WTC11 (cell line): ENCODE data around the gene PIM1. TPM values are rescaled to one million over a fixed set of nuclear protein-coding genes. Genes with fewer than 3 reads are reported as not detected.

ENCODE experiments used
- ATAC-seq: fragments of 200-7000 bp; cut with Tn5 transposase; 2 replicates; pipeline ENCODE4 v1.10.0; 2021; ENCODE audit warnings: mild to moderate bottlenecking, moderate library complexity
- CTCF ChIA-PET: fragments of 300-600 bp; sonication (Branson Sonifier 250); formaldehyde crosslinking; loops from one replicate; lab custom pipeline; 2021; ENCODE audit warnings: antibody characterized with exemption; lab: Charles Lee
- POLR2A ChIA-PET: fragments of 350-600 bp; sonication (Branson Sonifier 250); formaldehyde crosslinking; loops from one replicate; lab custom pipeline; 2021; ENCODE audit warnings: antibody characterized with exemption; lab: Charles Lee
- DNase-seq: peaks from one replicate; pipeline ENCODE4 v3.0.0; 2021; ENCODE audit warnings: low spot score
- H3K27ac Mint-ChIP-seq: 2 replicates; pipeline ENCODE4 v1.8.0; 2021; ENCODE audit warnings: mixed read lengths
- H3K27me3 Mint-ChIP-seq: 2 replicates; pipeline ENCODE4 v1.8.0; 2021; ENCODE audit warnings: low read depth, mild to moderate bottlenecking, moderate library complexity, mixed read lengths
- H3K36me3 Mint-ChIP-seq: 2 replicates; pipeline ENCODE4 v1.8.0; 2021; ENCODE audit warnings: mixed read lengths
- H3K4me1 Mint-ChIP-seq: 2 replicates; pipeline ENCODE4 v1.8.0; 2022; ENCODE audit warnings: mixed read lengths
- H3K4me3 Mint-ChIP-seq: 2 replicates; pipeline ENCODE4 v1.8.0; 2021; ENCODE audit warnings: mild to moderate bottlenecking, moderate library complexity, mixed read lengths
- H3K9me3 Mint-ChIP-seq: 2 replicates; pipeline ENCODE4 v1.8.0; 2021; ENCODE audit warnings: mixed read lengths
- AFF4 ChIP-seq: sonication (generic); formaldehyde crosslinking; IDR thresholded peaks from 2 replicates; pipeline ENCODE4 v1.8.1; 2023; ENCODE audit warnings: mild to moderate bottlenecking, missing genetic modification reagents, borderline replicate concordance
- ATF1 ChIP-seq: sonication (generic); formaldehyde crosslinking; IDR thresholded peaks from 2 replicates; pipeline ENCODE4 v1.8.1; 2023; ENCODE audit warnings: mild to moderate bottlenecking, moderate library complexity, missing genetic modification reagents
- ATF2 ChIP-seq: sonication (generic); formaldehyde crosslinking; IDR thresholded peaks from 2 replicates; pipeline ENCODE4 v1.8.1; 2022; ENCODE audit warnings: low read depth, missing genetic modification reagents, borderline replicate concordance
- CTCF ChIP-seq: fragments of 200-600 bp; IDR thresholded peaks from 2 replicates; pipeline ENCODE4 v1.8.0; 2022; ENCODE audit warnings: antibody characterized with exemption
- E2F1 ChIP-seq: sonication (generic); formaldehyde crosslinking; IDR thresholded peaks from 2 replicates; pipeline ENCODE4 v1.8.0; 2022; ENCODE audit warnings: mild to moderate bottlenecking, missing genetic modification reagents
- E2F4 ChIP-seq: sonication (generic); formaldehyde crosslinking; IDR thresholded peaks from 2 replicates; pipeline ENCODE4 v1.8.1; 2022; ENCODE audit warnings: low read depth, mild to moderate bottlenecking, moderate library complexity, missing genetic modification reagents, borderline replicate concordance
- FOXJ3 ChIP-seq: sonication (generic); formaldehyde crosslinking; IDR thresholded peaks from 2 replicates; pipeline ENCODE4 v1.9.0; 2021; ENCODE audit warnings: missing genetic modification reagents, mild to moderate bottlenecking, borderline replicate concordance
- MXD4 ChIP-seq: fragments of 250-450 bp; sonication (Bioruptor Pico); IDR thresholded peaks from 2 replicates; pipeline ENCODE4 v1.8.0; 2021; ENCODE audit warnings: mild to moderate bottlenecking, moderate library complexity, borderline replicate concordance
- NFATC4 ChIP-seq: fragments of 250-450 bp; sonication (Bioruptor Pico); IDR thresholded peaks from 2 replicates; pipeline ENCODE4 v1.9.0; 2021; ENCODE audit warnings: mild to moderate bottlenecking
- PRRX2 ChIP-seq: fragments of 250-450 bp; sonication (Bioruptor Pico); IDR thresholded peaks from 2 replicates; pipeline ENCODE4 v1.8.0; 2021; ENCODE audit warnings: mild to moderate bottlenecking
- ZBTB21 ChIP-seq: sonication (generic); formaldehyde crosslinking; IDR thresholded peaks from 2 replicates; pipeline ENCODE4 v1.8.1; 2023; ENCODE audit warnings: mild to moderate bottlenecking, missing genetic modification reagents, borderline replicate concordance
- ZBTB43 ChIP-seq: sonication (generic); formaldehyde crosslinking; IDR thresholded peaks from 2 replicates; pipeline ENCODE4 v1.8.1; 2023; ENCODE audit warnings: mild to moderate bottlenecking, missing genetic modification reagents
- ZMAT4 ChIP-seq: fragments of 250-450 bp; sonication (Bioruptor Pico); IDR thresholded peaks from 2 replicates; pipeline ENCODE4 v1.9.0; 2021; ENCODE audit warnings: mild to moderate bottlenecking
- ZNF317 ChIP-seq: sonication (generic); formaldehyde crosslinking; IDR thresholded peaks from 2 replicates; pipeline ENCODE4 v1.8.1; 2023; ENCODE audit warnings: low read depth, mild to moderate bottlenecking, moderate library complexity, missing genetic modification reagents, borderline replicate concordance
- ZNF396 ChIP-seq: fragments of 250-450 bp; sonication (Bioruptor Pico); IDR thresholded peaks from 2 replicates; pipeline ENCODE4 v1.8.0; 2021; ENCODE audit warnings: mild to moderate bottlenecking, moderate library complexity, borderline replicate concordance
- ZNF423 ChIP-seq: fragments of 250-450 bp; sonication (Bioruptor Pico); IDR thresholded peaks from 2 replicates; pipeline ENCODE4 v2.1.2; 2022; ENCODE audit warnings: mild to moderate bottlenecking, moderate library complexity
- ZNF425 ChIP-seq: fragments of 250-450 bp; sonication (Bioruptor Pico); conservative IDR thresholded peaks from 2 replicates; pipeline ENCODE4 v1.9.0; 2021; ENCODE audit warnings: mild to moderate bottlenecking
- total RNA-seq: library from RNA; stranded (reverse); gene quantifications from 3 replicates; pipeline ENCODE4 v1.2.3, GENCODE V29; 2021

The PIM1 gene
- total RNA-seq, 1 experiment from 2014 or later = 64.7 TPM

- TF ChIP-seq E2F1 (CRISPR knock-in tag) (no peak), PRRX2 (no peak)
Measured at GRCh38 chr6:37204014-37204751, 34.2 kb downstream of the PIM1 start (continued).

- peaks cover 5% of the 10 kb centered on the region; the same call in 1 of the 2 replicates for H3K4me1 Mint-ChIP-seq
- peaks cover 3% of the 10 kb centered on the region; the same call in 1 of the 2 replicates for H3K27me3 Mint-ChIP-seq
- no peak overlapping the region for H3K27ac Mint-ChIP-seq
- CTCF ChIA-PET = interaction anchor here (0.9 to 20.2 kb wide), 3 partner anchors 154 to 182 kb away, joined by 4 to 537 read pairs (median 30); no protein-coding TSS in a partner anchor
- DNase-seq (no peak), ATAC-seq (no peak)
- H3K4me3 Mint-ChIP-seq = no peak overlapping the region
- no peaks in the 10 kb centered on the region for H3K9me3 Mint-ChIP-seq
- POLR2A ChIA-PET = interaction anchor here (1.1 kb wide), 1 partner anchor 52 kb away, joined by 3 read pairs; the partner anchor contains the start of gene TBC1D22B
- no peaks in the 10 kb centered on the region for H3K36me3 Mint-ChIP-seq
- TF ChIP-seq E2F4 (CRISPR knock-in tag) (no peak), ZNF317 (CRISPR knock-in tag) (no peak), CTCF (no peak), ZBTB21 (no peak), ZNF396 (no peak), ZBTB43 (no peak), ATF1 (CRISPR knock-in tag) (no peak), E2F1 (CRISPR knock-in tag) (no peak), NFATC4 (CRISPR knock-in tag) (no peak), ZNF423 (CRISPR knock-in tag) (no peak), ZNF425 (CRISPR knock-in tag) (no peak), AFF4 (CRISPR knock-in tag) (no peak), MXD4 (CRISPR knock-in tag) (no peak), ATF2 (CRISPR knock-in tag) (no peak), FOXJ3 (CRISPR knock-in tag) (no peak), ZMAT4 (CRISPR knock-in tag) (no peak)
Measured at GRCh38 chr6:37205175-37205996, 35.4 kb downstream of the PIM1 start.
